CD14-positive monocyte (primary cell): ENCODE results near the gene STRA6. TPM values are rescaled to one million over a fixed set of nuclear protein-coding genes. Genes with fewer than 3 reads are reported as not detected.

Experiments
- DNase-seq, 3 donors: peaks; one replicate each; pipeline ENCODE4 v3.0.0-alpha.2; 2011 to 2022
- H2AFZ ChIP-seq: 2 replicates; pipeline ENCODE4 v1.6.0; 2012; ENCODE audit warnings: mild to moderate bottlenecking, low read depth, low read length, inconsistent platforms; ENCODE audit not compliant: insufficient read depth, poor library complexity, severe bottlenecking
- H3K27ac ChIP-seq, 2 donors: 1 replicate in 1 of 2; 2 replicates in 1 of 2; pipeline ENCODE4 v1.5.1; 2012 to 2013; ENCODE audit warnings: low read length in 2 of 2, control low read depth in 1 of 2, inconsistent platforms in 1 of 2, low read depth in 1 of 2, mild to moderate bottlenecking in 1 of 2
- H3K27me3 ChIP-seq, 2 donors: one replicate each; pipeline versions ENCODE4 v1.6.0 to v1.6.1; 2011 to 2013; ENCODE audit warnings: low read length in 2 of 2; ENCODE audit not compliant: control insufficient read depth in 2 of 2, insufficient read depth in 2 of 2
- H3K36me3 ChIP-seq, 2 donors: replicated peaks in 1 of 2; 1 replicate in 1 of 2; 2 replicates in 1 of 2; pipeline versions ENCODE4 v1.5.1 to v1.6.1; 2012 to 2013; ENCODE audit warnings: low read length in 2 of 2, control low read depth in 1 of 2, inconsistent platforms in 1 of 2, mild to moderate bottlenecking in 1 of 2; ENCODE audit not compliant: insufficient read depth in 2 of 2, control insufficient read depth in 1 of 2
- H3K4me1 ChIP-seq, 2 donors: 1 replicate in 1 of 2; 2 replicates in 1 of 2; pipeline versions ENCODE4 v1.5.1 to v1.6.1; 2012 to 2013; ENCODE audit warnings: low read length in 2 of 2, control low read depth in 1 of 2, inconsistent platforms in 1 of 2, mild to moderate bottlenecking in 1 of 2, moderate library complexity in 1 of 2; ENCODE audit not compliant: insufficient read depth in 2 of 2, control insufficient read depth in 1 of 2
- H3K4me2 ChIP-seq: replicated peaks from 2 replicates; pipeline ENCODE3; 2012; ENCODE audit warnings: low read length, moderate library complexity, mild to moderate bottlenecking; ENCODE audit not compliant: poor library complexity, severe bottlenecking; ENCODE audit errors: extremely low read depth
- H3K4me3 ChIP-seq, 3 experiments: fragments of 200-600 bp in 1 of 3; sonication (generic) in 1 of 3; replicated peaks in 1 of 3; 1 replicate in 2 of 3; 2 replicates in 1 of 3; pipeline ENCODE4 v1.5.1; 2011 to 2013; ENCODE audit warnings: low read length in 3 of 3, mild to moderate bottlenecking in 3 of 3, control low read depth in 2 of 3, low read depth in 2 of 3, inconsistent platforms in 1 of 3, moderate library complexity in 1 of 3
- H3K79me2 ChIP-seq: 2 replicates; pipeline ENCODE4 v1.6.0; 2012; ENCODE audit warnings: mild to moderate bottlenecking, control low read depth, inconsistent platforms, low read length, moderate library complexity; ENCODE audit not compliant: insufficient read depth
- H3K9ac ChIP-seq: 2 replicates; pipeline ENCODE4 v1.6.0; 2017; ENCODE audit warnings: low read length, mild to moderate bottlenecking; ENCODE audit not compliant: insufficient read depth, poor library complexity, severe bottlenecking
- H3K9me3 ChIP-seq, 2 donors: replicated peaks in 1 of 2; 1 replicate in 1 of 2; 2 replicates in 1 of 2; pipeline versions ENCODE4 v1.5.1 to v1.6.1; 2012 to 2013; ENCODE audit warnings: low read length in 2 of 2, control low read depth in 1 of 2; ENCODE audit not compliant: control insufficient read depth in 1 of 2, insufficient read depth in 1 of 2
- H4K20me1 ChIP-seq: 2 replicates; pipeline ENCODE4 v1.6.0; 2012; ENCODE audit warnings: mild to moderate bottlenecking, low read length, control low read depth, moderate library complexity; ENCODE audit not compliant: insufficient read depth
- H3K27ac Mint-ChIP-seq, 7 donors: one replicate each; pipeline ENCODE4 v1.8.0; 2020; ENCODE audit warnings: mild to moderate bottlenecking in 7 of 7, mixed read lengths in 7 of 7, moderate library complexity in 6 of 7, inconsistent platforms in 2 of 7
- H3K27me3 Mint-ChIP-seq, 3 donors: one replicate each; pipeline ENCODE4 v1.8.0; 2021 to 2022; ENCODE audit warnings: low read depth in 3 of 3, mild to moderate bottlenecking in 3 of 3, mixed read lengths in 3 of 3, moderate library complexity in 3 of 3, inconsistent platforms in 1 of 3
- H3K36me3 Mint-ChIP-seq, 2 donors: one replicate each; pipeline ENCODE4 v1.8.0; 2020; ENCODE audit warnings: mixed read lengths in 2 of 2, inconsistent platforms in 1 of 2, mild to moderate bottlenecking in 1 of 2
- H3K4me1 Mint-ChIP-seq: one replicate; pipeline ENCODE4 v1.8.0; 2020; ENCODE audit warnings: mild to moderate bottlenecking, mixed read lengths
- H3K4me3 Mint-ChIP-seq, 2 donors: one replicate each; pipeline ENCODE4 v1.8.0; 2020; ENCODE audit warnings: mild to moderate bottlenecking in 2 of 2, mixed read lengths in 2 of 2, moderate library complexity in 1 of 2
- H3K9me3 Mint-ChIP-seq, 7 donors: one replicate each; pipeline ENCODE4 v1.8.0; 2020 to 2022; ENCODE audit warnings: mixed read lengths in 7 of 7, mild to moderate bottlenecking in 6 of 7, moderate library complexity in 6 of 7, inconsistent platforms in 2 of 7
- WGBS: methylation state at CpG from one replicate; pipeline ENCODE4 v1.1.5; 2013; ENCODE audit warnings: missing lambda C conversion rate; ENCODE audit not compliant: insufficient coverage; 5-methylcytosine and 5-hydroxymethylcytosine counted together
- intact Hi-C, 2 donors: fragments of 100-400 bp; cut with micrococcal nuclease; formaldehyde crosslinking; loops; one replicate each; pipeline versions ENCODE4 v1.15.0 to v1.15.1; 2023
- polyA plus RNA-seq, 3 donors: library from polyadenylated mRNA; depleted of rRNA in 1 of 3; unstranded in 2 of 3; stranded (reverse) in 1 of 3; fragments of 300-500 nt in 2 of 3; fragments of >200 nt in 1 of 3; fragmentation: Illumina TruSeq in 2 of 3; gene quantifications; 1 replicate in 2 of 3; 2 replicates in 1 of 3; pipeline ENCODE4 v1.2.3, GENCODE V29; 2012 to 2021
- TF ChIP-seq, protein P1 (sequence below): fragments of 200-600 bp; IDR thresholded peaks from one replicate; pipeline ENCODE4 v1.8.0; 2022; ENCODE audit warnings: antibody characterized with exemption, mild to moderate bottlenecking

The STRA6 gene
- polyA plus RNA-seq, 3 donors, result not detected

DNA sequence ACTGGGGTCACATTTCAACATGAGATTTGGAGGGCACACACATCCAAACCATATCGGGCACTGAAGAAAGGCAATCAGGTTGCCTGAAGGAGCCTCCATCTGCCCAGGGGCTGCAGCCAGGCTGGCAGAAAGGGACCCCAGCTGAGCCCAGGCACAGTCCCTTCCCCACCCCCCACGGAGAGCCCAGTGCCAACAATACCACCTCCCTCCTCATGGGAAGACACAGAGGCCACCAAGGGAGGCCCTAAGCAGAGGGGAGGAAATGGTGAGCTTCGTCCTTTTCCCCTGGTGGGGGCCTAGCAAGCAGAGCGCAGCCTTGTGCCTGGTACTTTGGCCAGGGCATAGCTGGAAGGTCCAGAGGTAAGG, 3.0 kb upstream of the STRA6 start:
- Histone ChIP-seq H3K4me2 (no peak overlapping the region), H2AFZ (no peak overlapping the region), H3K79me2 (no peaks in the 10 kb centered on the region), H3K4me1 (no peaks in the 10 kb centered on the region), H3K27me3 (no peaks in the 10 kb centered on the region), H4K20me1 (no peaks in the 10 kb centered on the region), H3K4me3 (no peak overlapping the region), H3K9ac (no peak overlapping the region), H3K27ac (no peak overlapping the region), H3K9me3 (no peaks in the 10 kb centered on the region), H3K36me3 (no peaks in the 10 kb centered on the region)
- no peaks in the 10 kb centered on the region for H3K9me3 Mint-ChIP-seq
- no peak overlapping the region for H3K4me3 Mint-ChIP-seq
- H3K27me3 Mint-ChIP-seq, result peaks cover 9 to 12% (median 11%) of the 10 kb centered on the region in 3 donors
- WGBS, result 86% methylated on average over 3 of the region's 4 CpGs
- no peak overlapping the region for H3K27ac Mint-ChIP-seq
- DNase-seq, result no peak
- intact Hi-C loops, result no loop called here
- H3K36me3 Mint-ChIP-seq, result no peaks in the 10 kb centered on the region
- peaks cover 1% of the 10 kb centered on the region for H3K4me1 Mint-ChIP-seq
- TF ChIP-seq, protein P1, sequence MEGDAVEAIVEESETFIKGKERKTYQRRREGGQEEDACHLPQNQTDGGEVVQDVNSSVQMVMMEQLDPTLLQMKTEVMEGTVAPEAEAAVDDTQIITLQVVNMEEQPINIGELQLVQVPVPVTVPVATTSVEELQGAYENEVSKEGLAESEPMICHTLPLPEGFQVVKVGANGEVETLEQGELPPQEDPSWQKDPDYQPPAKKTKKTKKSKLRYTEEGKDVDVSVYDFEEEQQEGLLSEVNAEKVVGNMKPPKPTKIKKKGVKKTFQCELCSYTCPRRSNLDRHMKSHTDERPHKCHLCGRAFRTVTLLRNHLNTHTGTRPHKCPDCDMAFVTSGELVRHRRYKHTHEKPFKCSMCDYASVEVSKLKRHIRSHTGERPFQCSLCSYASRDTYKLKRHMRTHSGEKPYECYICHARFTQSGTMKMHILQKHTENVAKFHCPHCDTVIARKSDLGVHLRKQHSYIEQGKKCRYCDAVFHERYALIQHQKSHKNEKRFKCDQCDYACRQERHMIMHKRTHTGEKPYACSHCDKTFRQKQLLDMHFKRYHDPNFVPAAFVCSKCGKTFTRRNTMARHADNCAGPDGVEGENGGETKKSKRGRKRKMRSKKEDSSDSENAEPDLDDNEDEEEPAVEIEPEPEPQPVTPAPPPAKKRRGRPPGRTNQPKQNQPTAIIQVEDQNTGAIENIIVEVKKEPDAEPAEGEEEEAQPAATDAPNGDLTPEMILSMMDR, result no peak

DNA sequence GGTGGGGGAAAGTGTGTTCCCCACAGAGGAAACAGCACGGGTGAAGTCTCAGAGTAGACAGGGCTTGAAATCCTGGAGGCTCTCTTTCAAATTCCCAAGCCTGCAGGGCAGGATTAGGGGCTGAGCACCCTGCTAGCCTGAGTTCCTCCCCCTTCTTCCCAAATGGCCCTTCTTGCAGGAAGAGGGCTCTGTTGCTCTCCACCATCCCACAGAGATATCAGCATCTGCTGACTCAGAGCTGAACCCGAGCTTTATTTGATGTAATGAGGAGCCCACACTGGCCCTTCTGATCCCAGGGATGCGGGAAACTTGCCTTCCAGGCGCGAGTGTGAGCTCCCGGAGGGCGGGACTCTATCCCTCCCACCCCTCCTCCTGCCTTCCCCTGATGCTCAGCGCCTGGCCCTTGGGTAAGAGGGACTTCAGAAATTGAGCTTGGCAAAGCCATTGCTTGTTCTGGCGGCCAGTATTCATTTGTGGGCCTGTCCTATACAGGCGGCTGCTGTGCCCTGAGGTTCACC, 1.4 kb upstream of the STRA6 start:
- 80% methylated on average over 5 of the region's 10 CpGs for WGBS

More for the DNA sequence above, 1.4 kb upstream of the STRA6 start:
- no peak overlapping the region for H3K27ac Mint-ChIP-seq
- Histone ChIP-seq H3K27me3 (no peaks in the 10 kb centered on the region), H2AFZ (no peak overlapping the region), H3K79me2 (no peaks in the 10 kb centered on the region), H3K27ac (no peak overlapping the region), H3K4me2 (no peak overlapping the region), H3K9me3 (no peaks in the 10 kb centered on the region), H3K9ac (no peak overlapping the region), H3K4me1 (no peaks in the 10 kb centered on the region), H4K20me1 (no peaks in the 10 kb centered on the region), H3K36me3 (no peaks in the 10 kb centered on the region), H3K4me3 (no peak overlapping the region)
- no peaks in the 10 kb centered on the region for H3K9me3 Mint-ChIP-seq
- peaks cover 1% of the 10 kb centered on the region for H3K4me1 Mint-ChIP-seq
- no peak overlapping the region for H3K4me3 Mint-ChIP-seq
- TF ChIP-seq, protein P1, result no peak
- intact Hi-C loops, result no loop called here
- H3K27me3 Mint-ChIP-seq, result peaks cover 6 to 9% (median 9%) of the 10 kb centered on the region in 3 donors
- DNase-seq, result no peak
- no peaks in the 10 kb centered on the region for H3K36me3 Mint-ChIP-seq
